HG03432 (cell line): ENCODE measurements around the gene KIF26A.

Source experiments
- ATAC-seq: cut with Tn5 transposase; IDR thresholded peaks from one replicate; pipeline ENCODE4 v1.9.1; 2021; ENCODE audit warnings: mild to moderate bottlenecking, moderate library complexity; ENCODE audit not compliant: unreplicated experiment

The KIF26A gene

DNA sequence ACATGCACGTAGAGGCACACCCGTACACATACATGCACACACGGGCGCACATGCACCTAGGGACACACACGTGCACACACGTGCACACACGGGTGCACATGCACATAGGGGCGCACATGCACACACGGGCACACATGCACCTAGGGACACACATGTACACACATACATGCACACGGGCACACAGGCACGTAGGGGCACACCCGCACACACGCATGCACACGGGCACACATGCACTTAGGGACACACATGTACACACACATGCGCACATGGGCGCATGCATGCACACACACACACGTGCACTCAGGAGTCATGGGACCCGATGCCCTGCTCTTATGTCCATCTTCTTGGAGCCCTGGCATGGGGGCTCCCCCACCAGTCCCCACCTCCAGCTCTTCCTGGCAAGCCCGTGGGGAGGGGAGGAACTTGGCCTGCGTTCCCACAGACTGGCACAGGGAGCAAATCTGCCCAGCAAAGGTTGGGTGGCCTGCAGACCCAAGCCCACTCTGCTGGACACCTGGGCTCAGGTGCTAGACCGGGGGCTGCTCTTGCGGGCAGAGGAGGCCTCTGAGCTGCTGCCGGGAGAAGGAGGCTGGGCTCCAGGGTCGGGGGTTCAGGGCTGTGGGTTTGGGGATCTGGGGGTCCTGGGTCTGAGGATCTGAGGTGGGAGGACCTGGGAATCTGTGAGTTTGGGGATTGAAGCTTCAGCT lies 51.4 kb downstream of the KIF26A start:
- ATAC-seq, result no peak

DNA sequence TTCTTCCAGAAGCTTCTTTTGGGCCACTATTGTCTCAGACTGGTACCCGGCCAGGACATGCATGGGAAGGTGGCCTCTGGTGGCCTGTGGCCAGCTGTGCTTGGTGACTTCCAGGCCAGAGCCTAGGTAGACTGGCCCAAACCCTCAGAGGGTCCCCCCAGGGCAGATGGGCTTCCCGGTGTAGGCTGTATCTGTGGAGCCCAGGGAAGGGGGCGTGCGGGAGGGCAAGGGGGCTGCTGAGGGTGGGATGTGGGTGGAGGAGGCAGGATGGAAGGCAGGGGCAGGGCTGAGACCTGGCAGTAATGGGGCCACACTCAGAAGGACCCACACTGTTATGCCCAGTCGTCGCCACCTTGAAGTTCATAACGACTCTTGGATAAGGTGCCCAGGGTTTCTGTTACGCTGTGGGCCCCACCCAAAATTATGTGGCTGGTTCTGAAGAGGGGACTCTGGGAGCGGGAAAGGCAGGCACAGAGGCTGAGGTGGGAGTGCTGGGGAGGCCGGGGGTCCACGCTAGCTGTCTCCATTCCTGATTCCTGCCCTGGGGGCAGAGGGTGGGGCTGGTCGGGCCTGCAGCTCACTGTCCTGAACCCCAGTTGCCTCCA lies 52.1 kb downstream of the KIF26A start:
- no peak for ATAC-seq

DNA sequence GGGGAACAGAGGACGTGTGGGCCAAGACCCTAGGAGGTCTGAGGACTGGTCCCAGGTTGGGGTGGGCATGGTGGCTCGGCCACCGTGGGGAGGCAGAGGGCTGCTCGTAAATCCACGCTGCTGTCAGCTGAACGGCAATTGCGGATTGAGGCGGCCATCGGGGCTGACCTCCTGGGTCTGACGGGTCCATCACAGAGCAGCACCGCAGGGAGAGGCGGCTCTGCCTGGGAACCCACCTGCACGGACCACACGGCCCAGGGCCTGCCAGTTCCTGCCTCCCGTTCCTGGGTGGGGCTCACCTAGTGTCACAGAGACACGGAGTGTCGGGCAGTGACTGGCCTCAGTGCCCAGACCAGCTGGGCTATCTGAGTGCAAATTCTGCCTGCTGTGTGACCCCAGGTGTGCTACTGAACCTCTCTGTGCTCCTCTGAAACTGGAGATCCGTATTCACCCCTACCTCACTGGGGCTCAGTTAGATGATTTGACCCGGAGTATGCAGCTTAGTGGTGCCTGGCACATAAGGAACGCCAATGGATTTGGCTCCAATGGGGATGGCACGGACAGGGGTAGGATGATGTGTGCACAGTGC lies 53.1 kb downstream of the KIF26A start:
- no peak for ATAC-seq

DNA sequence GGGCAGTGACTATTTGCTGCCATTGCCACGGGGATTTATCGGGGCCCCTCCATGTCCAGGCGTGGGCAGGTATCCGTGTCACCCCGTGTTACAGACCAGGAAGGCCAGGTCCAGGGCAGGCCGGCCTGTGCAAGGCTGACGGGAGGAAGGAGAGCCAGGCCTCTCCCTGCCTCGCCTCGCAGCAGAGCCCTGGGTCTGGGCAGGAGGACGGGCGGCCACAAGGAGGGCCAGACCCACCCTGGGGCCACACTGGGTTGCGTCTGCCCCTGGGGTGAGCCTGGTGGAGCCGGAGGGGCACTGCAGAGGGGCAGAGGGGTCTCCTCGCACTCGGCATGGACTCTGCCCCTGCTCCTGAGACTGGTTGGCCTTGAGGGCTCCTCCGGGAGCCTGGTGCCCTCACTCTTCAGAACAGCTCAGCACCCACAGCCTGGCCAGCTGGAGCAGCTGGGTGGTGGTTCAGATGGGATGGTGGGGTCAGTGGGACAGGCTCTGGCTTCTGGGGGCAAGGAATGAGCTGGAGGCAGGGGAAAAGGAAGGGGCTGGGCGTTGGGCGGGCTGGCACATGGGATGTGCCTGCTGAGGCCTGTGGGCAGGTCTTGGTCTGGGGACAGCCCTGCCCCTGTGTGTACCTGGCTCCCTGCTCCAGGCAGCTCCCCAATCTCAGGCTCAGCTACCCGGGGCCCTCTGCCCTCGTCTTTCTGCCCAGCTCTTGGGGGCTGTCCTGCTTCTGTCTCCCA lies 53.9 kb downstream of the KIF26A start:
- no peak for ATAC-seq

DNA sequence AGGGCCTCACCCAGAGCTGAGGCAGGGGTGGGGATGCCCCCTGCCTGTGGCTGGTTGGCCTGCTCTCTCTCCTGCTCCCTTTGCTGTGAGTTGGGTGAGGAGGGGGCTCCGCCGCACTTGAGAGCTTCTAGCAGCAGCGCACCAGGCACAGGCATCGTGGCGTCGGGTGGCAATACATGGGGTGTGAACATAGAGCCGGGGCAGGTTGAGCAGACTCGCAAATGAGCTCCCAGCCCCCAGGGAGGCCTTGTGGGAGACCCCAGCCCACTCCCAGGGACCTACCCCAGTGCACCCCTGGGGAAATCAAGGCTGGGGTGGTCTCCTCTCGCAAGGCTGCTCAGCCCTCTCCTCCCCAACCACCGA lies 54.5 kb downstream of the KIF26A start:
- ATAC-seq, result no peak

DNA sequence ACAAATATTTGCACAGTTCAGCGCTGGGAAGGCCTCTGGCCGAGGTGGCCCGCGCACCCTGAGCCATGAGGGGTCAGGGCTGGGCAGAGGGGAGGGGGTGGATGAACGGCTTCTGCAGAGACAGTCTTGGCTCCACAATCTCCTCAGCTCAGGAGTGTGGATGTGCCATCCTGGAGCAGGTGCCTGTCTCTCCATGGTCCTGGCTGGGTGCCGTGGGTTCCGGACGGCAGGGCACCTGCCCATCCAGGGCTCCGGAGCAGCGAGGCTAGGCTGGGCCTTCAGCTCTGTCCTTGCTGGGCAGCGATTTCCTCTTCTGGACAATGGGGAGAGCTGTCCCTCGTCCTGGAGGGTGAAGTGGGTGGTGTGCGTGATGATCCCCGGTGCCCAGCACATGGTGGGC lies 55.6 kb downstream of the KIF26A start:
- ATAC-seq, result no peak

DNA sequence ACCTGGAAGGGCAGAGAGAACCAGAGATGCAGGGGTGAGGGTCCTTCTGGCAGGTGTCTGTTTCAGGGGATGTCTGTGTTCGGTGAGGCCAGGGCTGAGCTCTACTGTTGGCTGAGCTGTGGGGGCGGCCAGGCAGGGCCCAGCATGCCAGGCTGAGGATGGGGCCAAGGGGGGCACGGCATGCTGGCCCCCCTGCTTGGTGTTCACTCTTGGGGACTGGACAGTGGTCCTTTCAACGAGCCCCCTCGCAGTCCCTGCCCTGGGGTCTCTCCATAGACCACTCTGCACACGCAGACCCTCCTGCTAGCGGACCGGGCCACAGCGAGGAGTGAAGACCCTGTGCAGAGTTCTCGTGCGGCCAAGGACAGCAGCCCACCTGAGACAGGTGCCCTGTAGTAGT lies 56.3 kb downstream of the KIF26A start:
- ATAC-seq, result no peak

DNA sequence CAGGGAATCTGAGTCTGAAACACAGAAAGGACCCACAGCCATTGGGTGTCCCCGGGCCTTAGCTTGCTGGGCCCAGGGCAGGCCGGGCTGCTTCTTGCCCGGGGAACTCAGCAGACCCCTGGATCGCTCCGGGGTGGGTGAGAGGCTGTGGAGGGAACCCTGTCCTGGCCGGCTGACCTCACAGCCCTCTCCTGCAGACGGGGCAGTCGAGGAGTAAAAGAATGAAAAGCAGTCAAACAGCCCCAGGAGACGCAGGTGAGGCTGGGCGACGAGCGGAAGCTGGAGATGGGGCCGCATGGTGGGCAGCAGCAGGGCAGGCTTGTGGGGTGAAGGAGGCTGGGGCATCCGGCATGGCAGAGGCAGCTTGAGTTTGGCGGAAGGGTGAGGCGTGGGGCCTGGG lies 57.0 kb downstream of the KIF26A start:
- ATAC-seq, result no peak

DNA sequence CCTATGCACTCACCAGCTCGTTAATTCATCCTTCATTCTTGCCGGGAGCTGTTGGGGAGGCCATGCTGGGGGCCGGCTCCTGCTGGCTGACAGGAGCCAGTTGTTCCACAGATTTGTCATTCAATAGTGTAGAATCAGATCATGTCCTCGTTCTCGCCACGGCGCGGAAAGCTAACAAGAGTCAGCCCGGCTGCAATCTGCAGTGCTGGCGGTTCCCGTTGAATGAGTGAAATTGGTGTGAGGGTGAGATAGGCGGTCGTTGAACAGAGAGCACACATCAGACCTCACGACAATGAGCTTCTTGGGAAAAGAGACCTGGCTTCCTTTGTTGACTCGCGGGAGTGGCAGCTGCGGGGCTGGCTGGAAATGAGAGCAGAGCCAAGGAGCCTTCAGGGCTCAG lies 57.5 kb downstream of the KIF26A start:
- ATAC-seq, result no peak

DNA sequence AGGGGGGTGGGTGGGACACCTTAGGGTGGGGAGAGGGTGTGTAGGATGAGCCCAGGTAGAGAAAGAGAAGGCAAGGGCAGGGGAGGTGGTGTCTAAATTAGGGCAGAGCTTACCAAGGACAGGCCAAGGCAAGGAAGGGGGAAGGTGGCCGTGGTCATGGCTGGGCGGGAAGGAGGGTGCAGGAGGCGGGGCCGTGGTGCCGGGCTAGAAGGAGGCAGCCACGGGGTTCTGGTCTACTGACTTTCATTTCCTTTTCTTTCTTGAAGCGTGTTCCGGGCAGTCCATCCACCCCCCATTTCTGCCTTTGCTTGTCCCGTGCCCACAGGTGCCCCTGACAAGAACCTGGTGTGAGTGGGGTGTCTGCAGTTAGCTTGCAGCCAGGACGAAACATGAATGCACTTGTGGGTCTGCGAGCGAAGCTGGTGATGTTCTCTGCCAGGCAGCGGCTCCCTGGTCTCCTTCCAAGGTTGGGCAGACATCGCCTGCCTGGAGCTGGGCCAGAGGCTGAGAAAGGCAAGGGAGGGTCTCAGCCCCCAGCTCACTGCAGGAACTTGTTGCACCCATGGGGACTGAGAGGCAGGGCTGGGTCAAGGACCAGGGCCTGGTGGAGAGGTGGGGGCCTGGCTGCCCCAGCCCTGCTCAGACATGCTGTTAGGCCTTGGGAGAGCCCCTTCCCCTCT lies 58.2 kb downstream of the KIF26A start:
- ATAC-seq, result no peak

DNA sequence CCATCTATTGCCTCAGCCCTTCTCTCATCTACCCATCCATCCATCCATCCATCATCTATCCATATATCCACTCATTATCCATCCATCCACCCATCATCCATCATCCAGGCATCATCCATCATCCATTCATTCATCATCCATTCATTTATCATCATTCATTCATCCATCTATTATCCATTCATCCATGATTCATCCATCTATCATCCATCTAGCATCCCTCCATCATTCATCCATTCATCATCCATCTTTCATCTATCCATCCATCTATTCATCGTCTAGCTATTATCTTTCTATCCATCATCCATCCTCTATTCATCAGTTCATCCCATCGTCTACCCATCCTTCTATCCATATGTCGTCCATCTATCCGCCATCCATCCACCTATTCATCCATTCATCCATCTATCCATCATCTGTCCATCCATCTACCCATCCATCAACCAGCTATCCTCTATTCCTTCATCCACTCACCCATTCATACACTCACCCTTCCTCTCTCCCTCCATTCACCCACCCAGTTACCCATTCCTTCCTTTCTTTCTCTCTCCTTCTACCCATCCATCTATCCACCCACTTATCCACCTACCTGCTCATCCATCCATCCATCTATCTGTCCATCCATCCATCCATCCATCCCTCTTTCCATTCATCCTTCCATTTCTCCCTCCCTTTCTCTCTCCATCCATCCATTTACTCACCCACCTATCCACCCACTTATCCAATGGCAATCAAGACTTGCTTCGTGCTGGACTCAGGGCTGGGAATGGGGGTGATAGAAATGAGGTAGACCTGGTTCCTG lies 59.3 kb downstream of the KIF26A start:
- no peak for ATAC-seq

DNA sequence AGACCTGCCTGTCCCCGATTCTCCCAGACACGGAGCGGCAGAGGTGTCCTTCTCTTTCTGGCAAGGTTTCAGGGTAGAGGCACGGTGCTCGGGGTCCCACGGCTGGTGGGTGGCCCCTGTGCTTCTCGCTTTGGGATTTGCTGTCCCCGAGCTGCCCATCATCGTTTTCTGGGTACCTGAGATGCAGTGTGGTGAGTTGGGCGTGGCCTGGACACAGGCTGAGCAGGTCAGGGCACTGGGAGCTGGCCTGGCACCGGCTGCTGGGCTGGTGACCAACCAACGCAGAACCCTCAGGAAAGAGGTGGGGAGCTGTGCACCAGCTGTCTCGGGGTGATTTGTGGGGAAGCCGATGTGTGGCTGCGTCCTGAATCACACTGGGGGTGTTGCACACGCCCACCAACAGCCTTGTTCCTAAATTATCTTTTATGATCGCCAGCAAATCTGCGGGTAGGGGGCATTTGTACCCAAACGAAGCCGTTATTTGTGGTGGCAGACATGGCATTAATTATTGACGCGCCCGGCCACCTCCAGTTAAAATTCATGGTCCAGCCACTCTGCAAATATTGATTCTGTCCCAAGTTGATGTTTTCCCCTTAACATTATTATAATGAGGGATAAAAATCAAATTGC lies 61.0 kb downstream of the KIF26A start:
- ATAC-seq, result no peak

DNA sequence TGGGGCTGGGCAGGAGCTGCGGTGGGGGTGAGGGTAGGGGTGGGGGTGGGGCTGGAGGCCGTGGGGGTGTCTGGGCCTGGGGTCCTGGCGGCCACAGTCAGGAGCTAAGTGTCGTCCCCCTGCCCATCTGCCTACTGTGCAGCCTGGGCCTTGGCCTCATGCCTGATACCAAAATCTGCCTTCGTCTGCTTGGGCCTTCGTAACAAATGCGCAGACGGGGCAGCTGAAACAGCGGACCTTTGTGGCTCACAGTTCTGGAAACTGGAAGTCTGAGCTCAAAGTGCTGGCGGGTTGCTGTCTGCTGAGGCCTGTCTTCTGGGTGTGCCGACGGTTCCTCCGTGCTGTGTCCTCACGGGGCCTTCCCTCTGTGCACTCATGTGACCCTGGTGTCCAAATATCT lies 61.7 kb downstream of the KIF26A start:
- no peak for ATAC-seq

DNA sequence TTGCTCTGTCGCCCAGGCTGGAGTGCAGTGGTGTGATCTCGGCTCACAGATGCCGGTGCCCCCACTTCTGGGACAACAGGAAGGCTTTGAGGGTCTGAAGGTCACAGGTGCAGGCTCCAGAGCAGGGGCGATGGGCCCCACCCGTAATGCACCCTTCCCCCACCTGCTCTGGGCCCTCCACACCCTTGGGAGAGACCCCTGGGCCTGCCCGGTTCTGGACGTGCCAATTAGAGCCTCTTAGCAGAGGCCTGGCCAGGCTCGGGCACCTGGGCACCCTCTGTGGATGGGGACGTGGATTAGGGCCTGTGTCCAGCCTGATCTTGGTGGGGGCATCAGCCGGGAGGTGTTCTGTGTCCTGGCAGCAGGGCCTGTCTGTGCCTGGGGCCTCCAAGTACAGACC lies 62.2 kb downstream of the KIF26A start:
- no peak for ATAC-seq

DNA sequence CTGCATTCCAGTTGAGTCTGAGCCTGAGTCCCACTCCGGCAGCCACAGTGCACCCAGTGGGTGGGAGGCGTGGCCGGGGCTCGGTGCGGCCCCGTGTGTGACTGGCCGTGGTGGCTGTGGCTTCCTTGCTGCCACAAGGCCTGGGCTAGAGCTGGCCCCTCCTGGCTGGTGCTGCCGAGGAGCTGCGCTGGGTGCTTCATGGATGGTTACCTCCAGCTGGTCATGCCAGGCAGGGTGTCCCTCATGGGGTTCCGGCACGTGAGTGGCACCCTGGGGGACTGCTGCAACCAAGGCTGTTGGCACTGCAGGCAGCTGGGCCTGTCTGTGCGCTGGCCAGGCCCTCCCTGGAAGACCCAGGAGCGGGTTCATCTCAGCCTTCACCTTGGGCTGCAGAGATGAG lies 62.7 kb downstream of the KIF26A start:
- no peak for ATAC-seq

DNA sequence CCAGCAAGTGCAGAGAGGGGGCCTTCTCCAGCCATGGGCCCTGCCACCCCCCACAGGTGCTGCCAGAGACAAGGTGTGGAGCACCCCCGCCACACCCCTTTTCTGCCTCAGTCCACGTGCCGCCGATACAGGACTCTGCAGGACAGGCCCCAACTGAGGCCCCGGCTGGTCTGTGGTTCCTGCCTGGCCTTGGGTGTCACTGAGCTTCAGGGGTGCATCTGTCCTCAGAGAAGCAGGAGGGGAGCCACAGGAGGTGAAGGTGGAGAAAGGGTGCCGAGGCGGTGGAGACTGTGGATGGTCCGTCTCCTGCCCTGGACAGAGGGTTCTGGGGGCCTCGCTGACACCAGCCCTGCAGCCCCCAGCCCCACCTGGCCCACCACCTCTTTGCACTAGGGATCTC lies 63.1 kb downstream of the KIF26A start:
- ATAC-seq, result no peak

DNA sequence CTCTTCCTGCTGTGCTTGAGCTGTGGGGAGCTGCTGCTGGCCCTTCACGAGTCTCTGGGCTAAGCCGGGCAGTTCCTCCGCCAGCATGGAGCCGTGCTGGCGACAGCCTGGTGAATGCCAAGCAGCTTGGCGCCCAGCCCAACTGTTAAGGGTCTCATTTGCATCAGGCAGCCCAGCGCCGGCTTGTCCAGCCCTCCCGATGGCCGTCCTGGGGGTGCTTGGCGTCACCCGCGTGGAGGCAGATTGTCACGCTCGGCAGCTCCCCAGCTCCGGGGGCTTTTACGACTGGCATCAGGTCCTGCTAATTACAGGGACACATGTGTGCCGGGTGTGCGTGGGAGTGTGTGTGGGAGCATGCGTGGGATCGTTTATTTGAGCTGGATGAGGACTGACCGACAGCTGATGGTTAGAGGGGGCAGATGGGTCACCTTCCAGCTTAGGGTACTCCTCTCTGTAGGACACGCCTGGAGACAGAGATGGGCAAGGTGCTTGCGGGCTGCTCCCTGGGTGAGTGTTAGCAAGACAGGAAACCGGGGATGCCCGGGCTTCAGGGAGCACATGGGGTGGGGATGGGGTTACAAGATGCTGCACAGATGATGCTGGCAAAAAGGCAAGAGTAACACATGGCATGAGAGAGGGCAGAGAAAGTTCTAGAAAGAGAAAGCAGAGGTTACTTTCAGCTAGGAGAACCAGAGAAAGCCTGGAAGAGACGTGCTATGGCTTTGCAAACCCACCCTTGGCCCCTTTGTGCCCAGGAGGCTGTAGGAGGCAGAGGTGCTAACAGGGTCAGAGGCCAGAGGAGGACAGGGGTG lies 64.1 kb downstream of the KIF26A start:
- ATAC-seq, result no peak

DNA sequence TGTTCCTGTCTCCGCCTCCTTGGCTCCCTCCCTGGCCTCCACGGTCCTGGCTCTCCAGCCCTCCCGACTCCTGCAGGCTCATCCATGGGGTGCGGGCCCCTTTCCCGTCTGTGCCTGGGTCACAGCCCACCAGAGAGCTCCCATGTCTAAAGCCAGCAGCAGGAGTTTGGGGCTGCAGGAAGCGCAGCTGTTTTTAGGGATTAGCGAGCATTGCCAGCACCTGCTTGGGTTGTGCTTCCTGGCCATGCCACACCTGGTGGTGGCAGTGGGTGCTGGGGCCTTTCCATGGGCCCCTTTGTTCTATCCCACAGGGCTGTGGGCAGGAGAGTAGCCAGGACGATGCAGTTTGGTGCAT lies 64.7 kb downstream of the KIF26A start:
- no peak for ATAC-seq

DNA sequence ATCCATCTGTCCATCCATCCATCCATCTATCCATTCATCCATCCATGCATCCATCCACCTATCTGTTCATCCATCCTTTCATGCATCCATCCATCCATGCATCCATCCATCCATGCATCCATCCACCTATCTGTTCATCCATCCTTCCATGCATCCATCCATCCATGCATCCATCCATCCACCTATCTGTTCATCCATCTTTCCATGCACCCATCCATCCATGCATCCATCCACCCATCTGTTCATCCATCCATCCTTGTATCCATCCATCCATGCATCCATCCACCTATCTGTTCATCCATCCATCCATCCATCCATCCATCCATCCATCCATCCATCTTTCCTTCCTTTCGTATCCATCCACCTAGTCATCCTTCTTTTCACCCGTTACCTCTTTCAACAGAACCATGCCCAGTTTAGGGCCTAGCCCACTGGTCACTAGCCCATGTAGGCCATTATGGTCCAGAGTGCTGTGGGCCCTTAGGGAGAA lies 66.3 kb downstream of the KIF26A start:
- no peak for ATAC-seq
